Stimulated activated naive CD4-positive, alpha-beta T cell treated with Interleukin-2 at 50 U/mL for 16 hours (primary cell): ENCODE data around the gene RNF26.
"Not testable (repeated sequence)": the region's sequence is repeated elsewhere in the genome, so short reads cannot be mapped to it uniquely, and the experiment has no call there.

Experiments used
- DNase-seq: peaks from one replicate; lab custom pipeline; 2025; lab: John Stamatoyannopoulos, UW

Gene RNF26

DNA sequence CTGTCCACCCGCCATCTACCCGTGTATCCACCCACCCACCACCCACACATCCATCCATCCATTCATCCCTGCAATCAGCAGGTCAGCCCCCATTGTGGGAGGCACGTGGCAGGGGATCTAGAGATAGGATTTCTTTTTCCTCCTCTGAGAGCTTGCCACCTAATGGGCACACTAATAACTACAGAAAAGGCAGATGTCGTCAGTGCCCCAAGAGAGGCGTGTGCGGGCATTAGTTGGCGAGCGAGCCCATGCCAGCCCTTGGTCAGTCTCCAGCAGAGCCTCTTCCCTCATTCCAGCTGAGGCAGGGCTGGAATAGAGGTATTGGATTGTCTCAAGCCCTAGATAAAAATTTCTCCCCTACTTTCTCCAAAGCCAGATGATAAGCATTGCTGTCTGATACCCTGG lies 37.5 kb downstream of the RNF26 start:
- DNase-seq = no peak

- DNase-seq = no peak
These were observed 38.1 kb downstream of the RNF26 start for GRCh38 chr11:119372260-119373058.

DNA sequence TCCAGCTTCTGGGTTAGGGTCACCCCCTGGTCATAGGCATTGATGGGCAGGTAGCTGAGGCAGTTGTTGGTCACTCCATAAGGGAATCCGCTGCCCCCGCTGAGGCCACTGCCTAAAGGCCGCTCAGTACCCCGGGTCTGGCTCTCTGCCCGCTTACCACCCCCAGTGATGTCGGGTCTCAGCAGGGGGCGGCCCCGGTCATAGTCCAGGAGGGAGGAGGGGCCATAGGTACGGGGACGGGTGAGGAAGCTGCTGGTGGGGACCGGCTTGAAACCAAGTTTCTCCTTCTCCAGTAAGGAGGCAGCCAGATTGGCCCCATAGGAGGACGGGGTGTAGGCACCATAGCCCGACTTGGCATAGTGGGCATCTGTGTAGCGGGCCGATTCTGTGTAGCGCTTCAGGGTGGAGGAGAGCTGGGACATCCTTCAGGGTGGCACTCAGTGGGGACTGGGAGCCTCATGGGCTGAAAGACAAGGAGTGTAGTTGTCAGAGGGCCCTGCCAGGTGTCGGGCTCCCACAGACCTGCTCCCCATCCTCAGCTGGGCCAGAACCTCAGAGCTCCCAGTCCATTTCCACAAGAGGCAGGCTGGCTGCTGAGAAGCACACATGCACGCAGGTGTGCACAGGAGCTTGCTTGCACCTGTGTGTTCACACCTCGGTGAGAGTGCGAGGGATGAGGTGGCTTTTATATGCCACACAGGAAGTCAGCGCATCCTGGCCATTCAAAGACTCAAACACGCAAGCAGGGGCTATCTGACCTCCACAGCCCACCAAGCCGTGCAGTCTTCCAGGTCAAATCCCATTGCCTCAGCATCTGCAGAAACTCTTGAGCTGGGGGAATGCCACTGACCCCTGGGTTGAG lies 39.0 kb downstream of the RNF26 start:
- no peak for DNase-seq

DNA sequence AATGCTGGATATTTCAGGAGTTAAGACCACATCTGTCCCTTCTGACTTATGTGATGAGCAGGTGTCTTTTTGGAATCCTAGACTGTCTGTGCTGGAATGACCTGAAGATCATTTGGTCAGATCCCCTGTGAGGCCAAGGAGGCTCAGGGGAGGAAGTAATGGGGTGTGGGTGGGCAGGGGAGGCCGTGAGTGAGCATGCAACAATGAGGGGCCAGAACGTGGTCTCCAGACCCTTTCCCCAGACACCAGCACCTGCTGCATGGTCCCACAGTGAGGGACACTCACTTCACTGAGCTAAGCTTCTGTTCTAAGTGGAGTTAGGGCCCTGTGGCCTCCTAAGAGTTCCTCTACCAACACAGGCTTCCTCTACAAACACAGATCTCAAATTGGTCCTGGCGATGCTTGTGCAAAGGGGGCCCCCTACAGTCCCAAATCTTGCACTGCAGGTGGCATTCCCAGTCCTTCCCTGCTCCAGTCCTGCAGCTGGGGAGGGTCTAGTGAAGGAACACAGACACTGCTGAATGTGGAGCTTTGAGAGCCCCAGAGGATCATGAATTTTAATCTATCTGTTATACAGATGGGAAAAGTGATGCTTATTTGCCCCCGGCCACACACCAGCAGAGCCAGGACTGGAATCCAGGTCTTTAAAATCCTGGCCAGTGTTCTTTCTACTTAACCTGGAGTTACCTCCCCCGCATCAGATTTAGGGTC lies 39.7 kb downstream of the RNF26 start:
- DNase-seq = no peak

GRCh38 chr11:119374632-119375336 lies 40.5 kb downstream of the RNF26 start:
- DNase-seq = no peak

- no peak for DNase-seq
These were observed 41.2 kb downstream of the RNF26 start for GRCh38 chr11:119375337-119376196.

- no peak for DNase-seq
These were observed 42.0 kb downstream of the RNF26 start for GRCh38 chr11:119376197-119376847.

DNA sequence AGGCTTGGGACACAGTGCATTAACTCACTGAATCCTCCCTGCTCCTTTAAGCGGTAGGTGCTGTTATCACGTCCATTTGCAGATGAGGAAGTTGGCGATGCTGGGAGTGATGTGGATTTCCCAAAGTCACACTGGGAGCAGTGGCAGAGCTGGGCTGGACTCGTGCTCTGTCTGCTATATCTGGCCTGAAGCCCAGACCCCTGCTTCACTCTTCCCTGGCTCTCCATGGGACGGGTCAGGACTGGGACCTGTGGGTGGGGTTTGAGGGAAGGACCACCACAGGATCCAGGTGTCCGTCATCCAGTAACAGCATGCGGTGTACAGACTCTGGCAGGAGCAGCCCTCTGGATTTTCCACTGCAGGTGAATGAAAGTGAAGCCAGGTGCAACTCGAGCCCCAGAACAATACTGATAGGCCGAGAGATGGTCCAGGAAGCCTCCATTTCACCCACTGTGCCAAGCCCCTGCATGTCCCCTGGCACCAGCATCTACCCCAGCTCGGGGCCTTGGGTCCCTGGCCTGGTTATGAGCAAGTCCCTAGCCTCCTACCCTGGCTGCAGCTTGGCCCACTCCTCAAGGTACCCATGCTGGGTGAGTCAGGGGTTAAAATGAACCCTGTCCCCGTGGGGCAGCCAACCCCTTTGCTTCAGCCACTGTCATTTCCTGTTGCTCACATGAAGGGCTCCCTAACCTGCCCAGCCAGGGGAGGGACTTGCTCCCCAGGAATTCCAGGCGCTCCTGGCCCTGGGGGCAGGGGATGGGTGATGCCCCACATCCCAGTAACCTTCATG lies 43.0 kb downstream of the RNF26 start:
- no peak for DNase-seq

DNA sequence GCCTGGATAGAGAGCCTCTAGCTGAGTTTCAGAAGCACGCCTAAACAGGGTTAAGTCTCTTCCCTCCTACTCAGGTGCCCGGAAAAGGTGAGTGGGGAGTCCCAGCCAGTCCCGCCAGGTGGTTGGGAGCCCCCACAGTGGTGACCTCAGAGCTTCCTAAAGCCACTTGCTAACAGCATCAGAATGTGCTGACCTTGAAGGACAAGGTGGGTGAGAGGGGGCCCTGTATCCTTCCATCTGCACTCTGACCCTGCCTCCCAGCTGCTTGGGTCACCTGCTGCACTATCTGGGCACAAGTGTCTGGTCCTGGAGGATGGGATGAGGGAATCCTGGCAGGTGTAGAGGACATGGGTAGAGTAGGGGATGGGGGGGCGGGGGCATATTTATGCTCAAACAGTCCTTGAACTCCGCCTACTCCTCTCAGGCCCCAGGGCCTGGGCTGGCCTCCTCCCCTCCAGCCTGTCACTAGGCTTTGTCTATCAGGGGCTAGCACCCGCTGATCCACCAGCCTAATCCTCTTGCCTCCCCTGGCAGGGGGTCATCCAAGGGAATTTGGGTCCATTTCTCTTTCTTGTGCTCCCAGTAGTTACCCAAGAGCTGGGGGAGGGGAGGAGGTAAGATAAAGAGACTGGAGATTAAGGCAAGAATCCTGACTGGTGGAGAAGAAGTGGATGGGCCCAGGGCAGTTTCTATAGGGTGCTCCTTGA lies 43.8 kb downstream of the RNF26 start:
- DNase-seq = no peak

- no peak for DNase-seq
These were observed 44.6 kb downstream of the RNF26 start for GRCh38 chr11:119378851-119379465.

- no peak for DNase-seq
These were observed 46.0 kb downstream of the RNF26 start for GRCh38 chr11:119380160-119380826.

GRCh38 chr11:119380827-119381180 lies 46.5 kb downstream of the RNF26 start:
- DNase-seq = no peak

GRCh38 chr11:119381181-119381988 lies 47.1 kb downstream of the RNF26 start, which contains the start of gene USP2:
TSS of gene USP2 (minus strand) at chr11:119381690. CDS start at chr11:119373480, 8,210 bp downstream.
- DNase-seq = peak; percentile 94

- DNase-seq = no peak
These were observed 47.8 kb downstream of the RNF26 start for GRCh38 chr11:119382101-119382500.

DNA sequence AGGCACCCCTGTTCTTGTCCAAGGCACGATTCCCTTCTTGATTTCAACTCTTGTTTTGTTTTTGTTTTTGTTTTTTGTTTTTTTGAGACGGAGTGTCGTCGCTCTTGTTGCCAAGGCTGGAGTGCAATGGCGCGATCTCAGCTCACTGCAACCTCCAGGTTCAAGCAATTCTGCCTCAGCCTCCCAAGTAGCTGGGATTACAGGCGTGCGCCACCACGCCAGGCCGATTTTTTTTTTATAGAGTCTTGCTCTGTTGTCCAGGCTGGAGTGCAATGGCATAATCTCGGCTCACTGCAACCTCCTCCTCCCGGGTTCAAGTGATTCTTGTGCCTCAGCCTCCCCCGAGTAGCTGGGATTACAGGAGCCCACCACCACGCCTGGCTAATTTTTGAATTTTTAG lies 48.2 kb downstream of the RNF26 start:
- DNase-seq = not testable (repeated sequence)

DNA sequence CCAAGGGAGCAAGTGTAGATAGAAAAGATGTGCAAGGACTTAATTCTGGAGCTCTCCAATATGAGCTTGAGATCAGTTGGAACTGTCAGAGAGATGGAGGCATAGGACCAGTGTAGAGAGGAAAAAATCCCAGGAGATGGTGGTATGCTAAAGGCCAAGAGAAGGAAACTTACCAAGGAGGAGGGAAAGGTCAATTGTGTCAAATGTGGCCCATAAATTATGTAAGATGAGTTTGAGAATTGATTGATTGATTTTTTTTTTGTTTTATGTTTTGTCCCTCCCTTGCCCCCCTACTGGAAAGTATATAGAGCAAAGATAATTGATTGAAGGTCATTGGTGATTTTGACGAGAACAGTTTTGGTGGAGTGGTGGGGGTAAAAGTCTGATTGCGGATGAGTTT lies 50.0 kb downstream of the RNF26 start:
- DNase-seq = no peak
